Hematopoietic multipotent progenitor cell treated with erythropoietin and hydrocortisone succinate and interleukin-3 and kit ligand, for 15 days (in vitro differentiated cells): Measurements from ENCODE around the gene ITGA2B.
"Not testable (repeated sequence)": the region's sequence is repeated elsewhere in the genome, so short reads cannot be mapped to it uniquely, and the experiment has no call there.

Experiments used
- DNase-seq: peaks from one replicate; pipeline ENCODE4 v3.0.0-alpha.2; 2015; ENCODE audit warnings: low spot score

The ITGA2B gene

GRCh38 chr17:44368391-44369243 lies 20.8 kb downstream of the ITGA2B start:
- not testable (repeated sequence) for DNase-seq

GRCh38 chr17:44367231-44367979 lies 22.0 kb downstream of the ITGA2B start:
- no peak for DNase-seq

GRCh38 chr17:44365051-44365450 lies 24.4 kb downstream of the ITGA2B start:
- not testable (repeated sequence) for DNase-seq

GRCh38 chr17:44363613-44364159 lies 25.8 kb downstream of the ITGA2B start, which contains the start of gene FAM171A2:
TSS of gene FAM171A2 (minus strand) at chr17:44363853. CDS start at chr17:44363714, 139 bp downstream.
- peak; percentile 71 for DNase-seq

GRCh38 chr17:44362949-44363612 lies 26.4 kb downstream of the ITGA2B start:
- DNase-seq = no peak

GRCh38 chr17:44362459-44362948 lies 26.9 kb downstream of the ITGA2B start:
- DNase-seq = no peak

GRCh38 chr17:44361292-44362260 lies 27.9 kb downstream of the ITGA2B start:
- no peak for DNase-seq

- DNase-seq = no peak
These were observed 28.6 kb downstream of the ITGA2B start for GRCh38 chr17:44360826-44361225.

- no peak for DNase-seq
These were observed 29.3 kb downstream of the ITGA2B start for GRCh38 chr17:44360144-44360533.

- no peak for DNase-seq
These were observed 29.8 kb downstream of the ITGA2B start for GRCh38 chr17:44359458-44360143.

- no peak for DNase-seq
These were observed 30.4 kb downstream of the ITGA2B start for GRCh38 chr17:44359006-44359405.

- no peak for DNase-seq
These were observed 31.4 kb downstream of the ITGA2B start for GRCh38 chr17:44358066-44358465.

GRCh38 chr17:44356241-44356640 lies 33.2 kb downstream of the ITGA2B start:
- DNase-seq = no peak

- DNase-seq = no peak
These were observed 33.8 kb downstream of the ITGA2B start for GRCh38 chr17:44355642-44356099.

GRCh38 chr17:44354582-44355561 lies 34.6 kb downstream of the ITGA2B start:
- DNase-seq = peak; percentile 30

GRCh38 chr17:44353672-44354331 lies 35.6 kb downstream of the ITGA2B start:
- DNase-seq = no peak

- no peak for DNase-seq
These were observed 36.4 kb downstream of the ITGA2B start for GRCh38 chr17:44352828-44353671.
